ENCODE measurements around the gene ZBTB39.

GRCh38 chr12:56994231-56994746 is 12.1 kb downstream of the ZBTB39 start:
- TF ChIP-seq RNF2 (IDR thresholded peaks at IDR 0.05; ENCODE audit: borderline replicate concordance, low read depth, low read length, missing control alignments, poor library complexity, severe bottlenecking) (no peak), HDAC2 (IDR thresholded peaks at IDR 0.05; ENCODE audit: borderline replicate concordance in 1 of 2, low read depth in 2 of 2, low read length in 2 of 2) (no peak), JUND (IDR thresholded peaks at IDR 0.05; ENCODE audit: low read length) (no peak), CEBPB (IDR thresholded peaks at IDR 0.05; ENCODE audit: low read depth, low read length) (no peak)
- TF ChIP-seq, protein P1, sequence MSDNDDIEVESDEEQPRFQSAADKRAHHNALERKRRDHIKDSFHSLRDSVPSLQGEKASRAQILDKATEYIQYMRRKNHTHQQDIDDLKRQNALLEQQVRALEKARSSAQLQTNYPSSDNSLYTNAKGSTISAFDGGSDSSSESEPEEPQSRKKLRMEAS (IDR thresholded peaks at IDR 0.05): no peak
- TF ChIP-seq, protein P2, sequence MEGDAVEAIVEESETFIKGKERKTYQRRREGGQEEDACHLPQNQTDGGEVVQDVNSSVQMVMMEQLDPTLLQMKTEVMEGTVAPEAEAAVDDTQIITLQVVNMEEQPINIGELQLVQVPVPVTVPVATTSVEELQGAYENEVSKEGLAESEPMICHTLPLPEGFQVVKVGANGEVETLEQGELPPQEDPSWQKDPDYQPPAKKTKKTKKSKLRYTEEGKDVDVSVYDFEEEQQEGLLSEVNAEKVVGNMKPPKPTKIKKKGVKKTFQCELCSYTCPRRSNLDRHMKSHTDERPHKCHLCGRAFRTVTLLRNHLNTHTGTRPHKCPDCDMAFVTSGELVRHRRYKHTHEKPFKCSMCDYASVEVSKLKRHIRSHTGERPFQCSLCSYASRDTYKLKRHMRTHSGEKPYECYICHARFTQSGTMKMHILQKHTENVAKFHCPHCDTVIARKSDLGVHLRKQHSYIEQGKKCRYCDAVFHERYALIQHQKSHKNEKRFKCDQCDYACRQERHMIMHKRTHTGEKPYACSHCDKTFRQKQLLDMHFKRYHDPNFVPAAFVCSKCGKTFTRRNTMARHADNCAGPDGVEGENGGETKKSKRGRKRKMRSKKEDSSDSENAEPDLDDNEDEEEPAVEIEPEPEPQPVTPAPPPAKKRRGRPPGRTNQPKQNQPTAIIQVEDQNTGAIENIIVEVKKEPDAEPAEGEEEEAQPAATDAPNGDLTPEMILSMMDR (IDR thresholded peaks at IDR 0.05; ENCODE audit: control extremely low read depth in 1 of 3, insufficient read depth in 1 of 3, low read depth in 1 of 3, low read length in 3 of 3): no peak

Measured in H1 (cell line).